Measurements from ENCODE around the gene TIMM8A. TPM values are rescaled to one million over a fixed set of nuclear protein-coding genes. Genes with fewer than 3 reads are reported as not detected.
A peak's percentile ranks its signal among the peaks of the same experiment; 100 is the strongest.

TIMM8A gene
- total RNA-seq, 2 donors from 2014 or later = 18.5 to 20.7 TPM

GRCh38 chrX:101394372-101394771 lies 45.8 kb upstream of the TIMM8A start:
- no peak overlapping the region for H3K4me3 Mint-ChIP-seq
- no peak for TF ChIP-seq CTCF (conservative IDR thresholded peaks at IDR 0.05)
- H3K36me3 Mint-ChIP-seq (ENCODE audit: low read depth) = peaks cover 33% of the 10 kb centered on the region
- peaks cover 2% of the 10 kb centered on the region for H3K4me1 Mint-ChIP-seq
- Histone ChIP-seq H3K36me3 (ENCODE audit: control insufficient read depth, insufficient read depth, low read length) (peaks cover 28% of the 10 kb centered on the region), H3K9ac (ENCODE audit: extremely low read depth, low read length, poor library complexity, severe bottlenecking) (no peak overlapping the region), H3K9me3 (ENCODE audit: control insufficient read depth, low read length) (no peaks in the 10 kb centered on the region), H3K4me3 (ENCODE audit: low read length) (no peak overlapping the region), H3K27ac (ENCODE audit: low read depth, low read length) (no peak overlapping the region), H3K27me3 (ENCODE audit: control insufficient read depth, insufficient read depth, low read length, poor library complexity, severe bottlenecking) (no peaks in the 10 kb centered on the region), H3K4me1 (ENCODE audit: control insufficient read depth, insufficient read depth, low read length) (no peaks in the 10 kb centered on the region)
- no peak overlapping the region for H3K27ac Mint-ChIP-seq
- no peaks in the 10 kb centered on the region for H3K27me3 Mint-ChIP-seq (ENCODE audit: insufficient read depth)
- peaks cover 49% of the 10 kb centered on the region for H3K9me3 Mint-ChIP-seq
- DNase-seq = no peak

- peaks cover 44% of the 10 kb centered on the region for H3K9me3 Mint-ChIP-seq
- Histone ChIP-seq H3K27ac (ENCODE audit: low read depth, low read length) (no peak overlapping the region), H3K9me3 (ENCODE audit: control insufficient read depth, low read length) (no peaks in the 10 kb centered on the region), H3K4me3 (ENCODE audit: low read length) (peak overlapping the region; percentile 29), H3K36me3 (ENCODE audit: control insufficient read depth, insufficient read depth, low read length) (peaks cover 28% of the 10 kb centered on the region), H3K9ac (ENCODE audit: extremely low read depth, low read length, poor library complexity, severe bottlenecking) (no peak overlapping the region), H3K4me1 (ENCODE audit: control insufficient read depth, insufficient read depth, low read length) (no peaks in the 10 kb centered on the region), H3K27me3 (ENCODE audit: control insufficient read depth, insufficient read depth, low read length, poor library complexity, severe bottlenecking) (no peaks in the 10 kb centered on the region)
- no peak overlapping the region for H3K4me3 Mint-ChIP-seq
- 98 to 100% methylated on average over 1 to 9 of the region's 11 CpGs for WGBS, 2 experiments (ENCODE audit: insufficient coverage in 1 of 2, insufficient read length in 1 of 2)
- H3K27me3 Mint-ChIP-seq (ENCODE audit: insufficient read depth) = no peaks in the 10 kb centered on the region
- no peak for TF ChIP-seq CTCF (conservative IDR thresholded peaks at IDR 0.05)
- DNase-seq = no peak
- peaks cover 32% of the 10 kb centered on the region for H3K36me3 Mint-ChIP-seq (ENCODE audit: low read depth)
- H3K4me1 Mint-ChIP-seq = peaks cover 2% of the 10 kb centered on the region
- H3K27ac Mint-ChIP-seq = no peak overlapping the region
These were observed 45.2 kb upstream of the TIMM8A start for GRCh38 chrX:101393530-101394305.

DNA sequence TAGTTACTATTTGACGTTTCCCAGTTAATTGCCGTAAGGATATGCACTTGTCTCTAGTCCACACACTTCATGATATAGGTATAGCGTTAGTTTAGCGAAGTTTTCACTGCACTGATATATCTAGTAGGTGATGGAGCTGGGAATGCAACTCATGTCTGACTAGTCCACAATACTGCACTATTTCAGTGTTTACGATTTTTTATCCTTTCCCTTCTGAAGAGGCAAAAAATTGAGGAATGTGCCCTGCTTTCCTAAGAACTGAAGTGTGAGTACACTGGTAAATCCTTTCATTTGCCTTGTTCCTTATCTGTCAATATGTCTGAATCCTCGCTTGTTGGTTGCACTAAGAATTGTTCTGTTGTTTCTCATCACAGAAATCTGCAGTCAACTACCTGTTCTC lies 43.3 kb upstream of the TIMM8A start:
- H3K4me1 ChIP-seq (ENCODE audit: control insufficient read depth, insufficient read depth, low read length) = no peaks in the 10 kb centered on the region
- H3K4me3 ChIP-seq (ENCODE audit: low read length) = peak overlapping the region; percentile 95
- Mint-ChIP-seq H3K27ac (peak overlapping the region; percentile 95), H3K36me3 (ENCODE audit: low read depth) (peaks cover 32% of the 10 kb centered on the region), H3K4me3 (peak overlapping the region; percentile 95), H3K27me3 (ENCODE audit: insufficient read depth) (no peaks in the 10 kb centered on the region), H3K9me3 (peaks cover 43% of the 10 kb centered on the region), H3K4me1 (peaks cover 3% of the 10 kb centered on the region)
- WGBS, 2 experiments (ENCODE audit: insufficient coverage in 1 of 2, insufficient read length in 1 of 2) = 44 to 60% methylated on average over 2 to 5 of the region's 6 CpGs
- peak overlapping the region; percentile 87 for H3K9ac ChIP-seq (ENCODE audit: extremely low read depth, low read length, poor library complexity, severe bottlenecking)
- H3K27ac ChIP-seq (ENCODE audit: low read depth, low read length) = no peak overlapping the region
- H3K27me3 ChIP-seq (ENCODE audit: control insufficient read depth, insufficient read depth, low read length, poor library complexity, severe bottlenecking) = no peaks in the 10 kb centered on the region
- H3K9me3 ChIP-seq (ENCODE audit: control insufficient read depth, low read length) = no peaks in the 10 kb centered on the region
- no peak for DNase-seq
- TF ChIP-seq CTCF (conservative IDR thresholded peaks at IDR 0.05) = no peak
- H3K36me3 ChIP-seq (ENCODE audit: control insufficient read depth, insufficient read depth, low read length) = peaks cover 28% of the 10 kb centered on the region
